Kidney capillary endothelial cell (primary cell): ENCODE results near the gene GNB4.

ENCODE experiments used
- DNase-seq: peaks from one replicate; pipeline ENCODE4 v3.0.0-alpha.2; 2018; ENCODE audit warnings: low spot score

Gene GNB4

GRCh38 chr3:179451265-179452175 is at the start of gene GNB4:
TSS of gene GNB4 (minus strand) at chr3:179451470. CDS start at chr3:179426200, 25,270 bp downstream.
- DNase-seq: peak; percentile 90

- no peak for DNase-seq
These were observed 44.2 kb upstream of the GNB4 start for GRCh38 chr3:179495483-179495882.

- no peak for DNase-seq
These were observed 42.0 kb upstream of the GNB4 start for GRCh38 chr3:179493260-179493659.

GRCh38 chr3:179488213-179488612 is 36.9 kb upstream of the GNB4 start:
- DNase-seq: no peak

GRCh38 chr3:179486806-179487205 is 35.5 kb upstream of the GNB4 start:
- DNase-seq: no peak

- DNase-seq: peak; percentile 50
These were observed 31.6 kb upstream of the GNB4 start for GRCh38 chr3:179482857-179483256.

- DNase-seq: no peak
These were observed 24.9 kb upstream of the GNB4 start for GRCh38 chr3:179476215-179476614.

GRCh38 chr3:179474480-179474879 is 23.2 kb upstream of the GNB4 start:
- DNase-seq: no peak

GRCh38 chr3:179473565-179473964 is 22.3 kb upstream of the GNB4 start:
- peak; percentile 53 for DNase-seq

- DNase-seq: no peak
These were observed 13.2 kb upstream of the GNB4 start for GRCh38 chr3:179464323-179465092.

GRCh38 chr3:179463319-179463718 is 12.0 kb upstream of the GNB4 start:
- DNase-seq: no peak

- no peak for DNase-seq
These were observed 9.0 kb upstream of the GNB4 start for GRCh38 chr3:179460260-179460659.

- DNase-seq: no peak
These were observed 4.7 kb upstream of the GNB4 start for GRCh38 chr3:179455954-179456353.

GRCh38 chr3:179454887-179455286 is 3.6 kb upstream of the GNB4 start:
- no peak for DNase-seq

GRCh38 chr3:179453967-179454366 is 2.7 kb upstream of the GNB4 start:
- DNase-seq: no peak

- no peak for DNase-seq
These were observed 1.6 kb upstream of the GNB4 start for GRCh38 chr3:179452872-179453271.

GRCh38 chr3:179452176-179452564 is 900 bp upstream of the GNB4 start:
- peak; percentile 81 for DNase-seq

- no peak for DNase-seq
These were observed 387 bp downstream of the GNB4 start for GRCh38 chr3:179450901-179451264.

GRCh38 chr3:179450261-179450701 is 989 bp downstream of the GNB4 start:
- no peak for DNase-seq

GRCh38 chr3:179449636-179450035 is 1.6 kb downstream of the GNB4 start:
- no peak for DNase-seq

- no peak for DNase-seq
These were observed 4.0 kb downstream of the GNB4 start for GRCh38 chr3:179447251-179447650.

- DNase-seq: peak; percentile 52
These were observed 4.8 kb downstream of the GNB4 start for GRCh38 chr3:179446501-179446900.

GRCh38 chr3:179438841-179439240 is 12.4 kb downstream of the GNB4 start:
- no peak for DNase-seq
